Central memory CD8-positive, alpha-beta T cell (primary cell): Measurements from ENCODE around the gene ZSCAN5A.
"Not testable (repeated sequence)": the region's sequence is repeated elsewhere in the genome, so short reads cannot be mapped to it uniquely, and the experiment has no call there.

Experiments used
- ATAC-seq: fragments of 150-1000 bp; cut with Tn5 transposase; replicated peaks from 2 replicates; pipeline ENCODE4 v1.10.0; 2022; ENCODE audit warnings: mild to moderate bottlenecking, moderate FRiP score, moderate number of reproducible peaks; ENCODE audit not compliant: poor library complexity, severe bottlenecking; ENCODE audit errors: extremely low read depth
- DNase-seq, 2 donors: peaks; one replicate each; pipeline ENCODE4 v3.0.0; 2021; ENCODE audit warnings: low spot score in 2 of 2
- H3K27ac Mint-ChIP-seq: one replicate; pipeline ENCODE4 v1.8.0; 2022; ENCODE audit warnings: low read depth, mild to moderate bottlenecking, moderate library complexity, mixed read lengths
- H3K27me3 Mint-ChIP-seq: one replicate; pipeline ENCODE4 v1.8.0; 2022; ENCODE audit warnings: mixed read lengths
- H3K36me3 Mint-ChIP-seq: one replicate; pipeline ENCODE4 v1.8.0; 2022; ENCODE audit warnings: mild to moderate bottlenecking, moderate library complexity, mixed read lengths; ENCODE audit not compliant: insufficient read depth
- H3K4me1 Mint-ChIP-seq: one replicate; pipeline ENCODE4 v1.8.0; 2022; ENCODE audit warnings: mixed read lengths
- H3K4me3 Mint-ChIP-seq: one replicate; pipeline ENCODE4 v1.8.0; 2022; ENCODE audit warnings: mild to moderate bottlenecking, moderate library complexity, mixed read lengths
- H3K9me3 Mint-ChIP-seq: one replicate; pipeline ENCODE4 v1.8.0; 2022; ENCODE audit warnings: mixed read lengths

Gene ZSCAN5A

GRCh38 chr19:56314381-56315076 lies at the start of gene ZSCAN5A:
Gene ZSCAN5A (minus strand): TSS chr19:56314839. CDS start chr19:56225046, 89,793 bp downstream.
- H3K4me3 Mint-ChIP-seq: peak within 1 kb of the TSS; percentile 89
- no peaks in the 10 kb centered on the region for H3K27me3 Mint-ChIP-seq
- peaks cover 18% of the 10 kb centered on the region for H3K36me3 Mint-ChIP-seq

GRCh38 chr19:56360841-56361240 lies 46.2 kb upstream of the ZSCAN5A start:
- DNase-seq: no peak
- Mint-ChIP-seq H3K27ac (no peak overlapping the region), H3K36me3 (peaks cover 1% of the 10 kb centered on the region), H3K9me3 (peaks cover 36% of the 10 kb centered on the region), H3K4me1 (no peaks in the 10 kb centered on the region), H3K4me3 (no peak overlapping the region), H3K27me3 (peaks cover 7% of the 10 kb centered on the region)
- no peak for ATAC-seq

More at GRCh38 chr19:56314381-56315076, at the start of gene ZSCAN5A:
- Mint-ChIP-seq H3K9me3 (no peaks in the 10 kb centered on the region), H3K27ac (peak within 1 kb of the TSS; percentile 97), H3K4me1 (peaks cover 22% of the 10 kb centered on the region)
- DNase-seq (peak; percentile 96), ATAC-seq (peak; percentile 87)

- ATAC-seq: no peak
- H3K36me3 Mint-ChIP-seq: peaks cover 1% of the 10 kb centered on the region
- no peak overlapping the region for H3K4me3 Mint-ChIP-seq
- no peak for DNase-seq
- H3K4me1 Mint-ChIP-seq: no peaks in the 10 kb centered on the region
- H3K27ac Mint-ChIP-seq: no peak overlapping the region
- peaks cover 15% of the 10 kb centered on the region for H3K9me3 Mint-ChIP-seq
- peaks cover 7% of the 10 kb centered on the region for H3K27me3 Mint-ChIP-seq
Measured at GRCh38 chr19:56356944-56357343, 42.3 kb upstream of the ZSCAN5A start.

- no peaks in the 10 kb centered on the region for H3K4me1 Mint-ChIP-seq
- peaks cover 1% of the 10 kb centered on the region for H3K36me3 Mint-ChIP-seq
- no peak for ATAC-seq
- no peak overlapping the region for H3K27ac Mint-ChIP-seq
- no peak overlapping the region for H3K4me3 Mint-ChIP-seq
- H3K27me3 Mint-ChIP-seq: peaks cover 7% of the 10 kb centered on the region
- H3K9me3 Mint-ChIP-seq: peaks cover 15% of the 10 kb centered on the region
- DNase-seq: no peak
Measured at GRCh38 chr19:56355517-56355916, 40.9 kb upstream of the ZSCAN5A start.

GRCh38 chr19:56351208-56351607 lies 36.6 kb upstream of the ZSCAN5A start:
- H3K36me3 Mint-ChIP-seq: no peaks in the 10 kb centered on the region
- H3K9me3 Mint-ChIP-seq: no peaks in the 10 kb centered on the region

GRCh38 chr19:56350416-56351045 lies 35.9 kb upstream of the ZSCAN5A start:
- DNase-seq (peak in 1 of 2 donors; percentile 19), ATAC-seq (peak; percentile 28)
- Mint-ChIP-seq H3K27me3 (no peaks in the 10 kb centered on the region), H3K27ac (no peak overlapping the region), H3K36me3 (no peaks in the 10 kb centered on the region), H3K9me3 (no peaks in the 10 kb centered on the region), H3K4me3 (no peak overlapping the region), H3K4me1 (no peaks in the 10 kb centered on the region)

More at GRCh38 chr19:56351208-56351607, 36.6 kb upstream of the ZSCAN5A start:
- Mint-ChIP-seq H3K4me1 (no peaks in the 10 kb centered on the region), H3K27me3 (no peaks in the 10 kb centered on the region), H3K4me3 (no peak overlapping the region), H3K27ac (no peak overlapping the region)
- no peak for ATAC-seq
- DNase-seq: no peak

GRCh38 chr19:56348289-56348877 lies 33.7 kb upstream of the ZSCAN5A start:
- DNase-seq (no peak), ATAC-seq (no peak)
- no peaks in the 10 kb centered on the region for H3K27me3 Mint-ChIP-seq
- no peaks in the 10 kb centered on the region for H3K4me1 Mint-ChIP-seq
- no peaks in the 10 kb centered on the region for H3K9me3 Mint-ChIP-seq
- H3K27ac Mint-ChIP-seq: no peak overlapping the region
- no peaks in the 10 kb centered on the region for H3K36me3 Mint-ChIP-seq
- no peak overlapping the region for H3K4me3 Mint-ChIP-seq

GRCh38 chr19:56347163-56347778 lies 32.6 kb upstream of the ZSCAN5A start:
- no peaks in the 10 kb centered on the region for H3K36me3 Mint-ChIP-seq
- DNase-seq: no peak
- no peaks in the 10 kb centered on the region for H3K9me3 Mint-ChIP-seq
- no peaks in the 10 kb centered on the region for H3K4me1 Mint-ChIP-seq
- ATAC-seq: no peak
- no peak overlapping the region for H3K4me3 Mint-ChIP-seq
- H3K27me3 Mint-ChIP-seq: peaks cover 11% of the 10 kb centered on the region
- H3K27ac Mint-ChIP-seq: no peak overlapping the region

- Mint-ChIP-seq H3K27me3 (peaks cover 44% of the 10 kb centered on the region), H3K36me3 (no peaks in the 10 kb centered on the region), H3K9me3 (no peaks in the 10 kb centered on the region), H3K27ac (no peak overlapping the region), H3K4me3 (no peak overlapping the region), H3K4me1 (no peaks in the 10 kb centered on the region)
- no peak for ATAC-seq
- no peak for DNase-seq
Measured at GRCh38 chr19:56341948-56342347, 27.3 kb upstream of the ZSCAN5A start.

GRCh38 chr19:56339031-56339430 lies 24.4 kb upstream of the ZSCAN5A start:
- not testable (repeated sequence) for H3K27ac Mint-ChIP-seq, DNase-seq, H3K36me3 Mint-ChIP-seq, H3K9me3 Mint-ChIP-seq, H3K4me3 Mint-ChIP-seq, H3K4me1 Mint-ChIP-seq, ATAC-seq
- peaks cover 44% of the 10 kb centered on the region for H3K27me3 Mint-ChIP-seq

GRCh38 chr19:56337077-56337476 lies 22.4 kb upstream of the ZSCAN5A start:
- H3K27me3 Mint-ChIP-seq: peaks cover 32% of the 10 kb centered on the region
- H3K4me3 Mint-ChIP-seq, H3K27ac Mint-ChIP-seq, H3K36me3 Mint-ChIP-seq, H3K4me1 Mint-ChIP-seq, DNase-seq, ATAC-seq, H3K9me3 Mint-ChIP-seq: not testable (repeated sequence)

GRCh38 chr19:56335371-56335770 lies 20.7 kb upstream of the ZSCAN5A start:
- not testable (repeated sequence) for H3K9me3 Mint-ChIP-seq, H3K27ac Mint-ChIP-seq, H3K36me3 Mint-ChIP-seq, ATAC-seq, H3K4me1 Mint-ChIP-seq, DNase-seq, H3K4me3 Mint-ChIP-seq
- peaks cover 20% of the 10 kb centered on the region for H3K27me3 Mint-ChIP-seq
